ENCODE results near the gene ZGRF1. TPM values are rescaled to one million over a fixed set of nuclear protein-coding genes. Genes with fewer than 3 reads are reported as not detected.
"Not testable (repeated sequence)": the region's sequence is repeated elsewhere in the genome, so short reads cannot be mapped to it uniquely, and the experiment has no call there.

The ZGRF1 gene
- total and polyA plus RNA-seq, 5 experiments from 2014 or later: 1.1 to 19.2 (median 2.3) TPM

- peaks cover 0 to 12% (median 7%) of the 10 kb centered on the region in 3 donors for H3K36me3 Mint-ChIP-seq
- ATAC-seq (peak in 1 of 2 donors; percentile 26), DNase-seq (no peak)
- H3K4me3 Mint-ChIP-seq: peak overlapping the region; percentile 54 to 79 (median 74)
- peaks cover 25 to 44% (median 38%) of the 10 kb centered on the region in 4 donors for H3K4me1 Mint-ChIP-seq
- POLR2A ChIA-PET: no interaction called here
- H3K27me3 Mint-ChIP-seq: peaks cover 64 to 100% (median 76%) of the 10 kb centered on the region in 5 donors
- peak overlapping the region in 2 of 10 donors; percentile 44 to 65 for H3K27ac Mint-ChIP-seq
- peaks cover 0 to 29% (median 10%) of the 10 kb centered on the region in 9 donors for H3K9me3 Mint-ChIP-seq
These were observed 127.2 kb downstream of the ZGRF1 start for GRCh38 chr4:112509243-112510141.

- no peak overlapping the region for H3K27ac Mint-ChIP-seq
- H3K4me3 Mint-ChIP-seq: peak overlapping the region in 2 of 10 donors; percentile 15 to 62
- peaks cover 56 to 95% (median 75%) of the 10 kb centered on the region in 5 donors for H3K27me3 Mint-ChIP-seq
- peaks cover 0 to 12% (median 7%) of the 10 kb centered on the region in 3 donors for H3K36me3 Mint-ChIP-seq
- ATAC-seq (no peak), DNase-seq (no peak)
- H3K4me1 Mint-ChIP-seq: peaks cover 18 to 34% (median 30%) of the 10 kb centered on the region in 4 donors
- POLR2A ChIA-PET: no interaction called here
- peaks cover 0 to 21% (median 10%) of the 10 kb centered on the region in 9 donors for H3K9me3 Mint-ChIP-seq
These were observed 128.4 kb downstream of the ZGRF1 start for GRCh38 chr4:112508356-112508755.

DNA sequence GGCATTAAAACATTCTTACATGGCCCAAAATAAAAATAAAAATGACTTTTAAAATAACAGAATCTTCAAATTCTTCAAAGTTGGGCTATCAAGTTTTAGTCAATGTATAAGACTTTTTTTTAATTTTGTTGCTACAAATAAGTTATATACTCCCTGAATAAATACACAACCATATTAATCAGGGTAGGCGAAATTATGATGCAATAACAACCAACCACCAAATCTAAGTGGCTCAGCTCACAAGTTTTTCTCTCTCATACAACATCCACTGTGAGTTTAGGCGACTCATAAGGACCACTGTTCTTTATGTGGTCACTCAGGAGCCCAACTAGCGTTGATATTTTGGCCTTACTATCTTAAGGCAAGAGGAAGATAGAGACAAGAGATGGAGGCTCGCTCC, 131.9 kb downstream of the ZGRF1 start:
- POLR2A ChIA-PET: no interaction called here

GRCh38 chr4:112502871-112503270, 133.8 kb downstream of the ZGRF1 start:
- H3K4me3 Mint-ChIP-seq: no peak overlapping the region
- no peaks in the 10 kb centered on the region for H3K4me1 Mint-ChIP-seq
- POLR2A ChIA-PET: no interaction called here
- no peak overlapping the region for H3K27ac Mint-ChIP-seq
- peaks cover 0 to under 1% (median 0%) of the 10 kb centered on the region in 9 donors for H3K9me3 Mint-ChIP-seq
- DNase-seq (no peak), ATAC-seq (no peak)
- peaks cover 0 to 2% (median 0%) of the 10 kb centered on the region in 3 donors for H3K36me3 Mint-ChIP-seq
- peaks cover 20 to 73% (median 47%) of the 10 kb centered on the region in 5 donors for H3K27me3 Mint-ChIP-seq

More for the DNA sequence above, 131.9 kb downstream of the ZGRF1 start:
- Mint-ChIP-seq H3K9me3 (peaks cover 0 to 6% (median 0%) of the 10 kb centered on the region in 9 donors), H3K4me1 (peaks cover 7 to 15% (median 13%) of the 10 kb centered on the region in 4 donors), H3K4me3 (no peak overlapping the region), H3K27me3 (peaks cover 34 to 81% (median 62%) of the 10 kb centered on the region in 5 donors), H3K36me3 (peaks cover 0 to 2% (median 0%) of the 10 kb centered on the region in 3 donors), H3K27ac (no peak overlapping the region)
- DNase-seq (no peak), ATAC-seq (no peak)

GRCh38 chr4:112492321-112492720, 144.4 kb downstream of the ZGRF1 start:
- DNase-seq: no peak
- peaks cover 4 to 23% (median 10%) of the 10 kb centered on the region in 3 donors for H3K36me3 Mint-ChIP-seq
- ATAC-seq: no peak
- H3K27ac Mint-ChIP-seq: no peak overlapping the region
- POLR2A ChIA-PET: no interaction called here
- H3K27me3 Mint-ChIP-seq: peaks cover 5 to 30% (median 11%) of the 10 kb centered on the region in 5 donors
- H3K9me3 Mint-ChIP-seq: peaks cover 0 to 37% (median 21%) of the 10 kb centered on the region in 9 donors
- H3K4me1 Mint-ChIP-seq: no peaks in the 10 kb centered on the region
- no peak overlapping the region for H3K4me3 Mint-ChIP-seq

- Mint-ChIP-seq H3K9me3 (peaks cover 0 to 37% (median 21%) of the 10 kb centered on the region in 9 donors), H3K36me3 (peaks cover 4 to 27% (median 10%) of the 10 kb centered on the region in 3 donors), H3K27me3 (peaks cover 8 to 37% (median 12%) of the 10 kb centered on the region in 5 donors)
- H3K27ac Mint-ChIP-seq, H3K4me1 Mint-ChIP-seq, ATAC-seq, DNase-seq, POLR2A ChIA-PET, H3K4me3 Mint-ChIP-seq: not testable (repeated sequence)
These were observed 145.9 kb downstream of the ZGRF1 start for GRCh38 chr4:112490808-112491207.

Small RNAs within 50 kb of the gene (microRNA-seq; reads per million reads assigned to microRNA genes)
- not detected for gene MIR302A (ENCODE audit: borderline microRNAs expressed)
- gene MIR302B (ENCODE audit: borderline microRNAs expressed): 1.0 reads per million
- gene MIR302C (ENCODE audit: borderline microRNAs expressed): not detected
- gene MIR302D (ENCODE audit: borderline microRNAs expressed): not detected
- not detected for gene MIR367 (ENCODE audit: borderline microRNAs expressed)

Other genes with a start within 250 kb of the ZGRF1 start
- not detected for gene NEUROG2, start 120.7 kb downstream of the ZGRF1 start, total RNA-seq
- not detected for gene NEUROG2, start 120.7 kb downstream of the ZGRF1 start, polyA plus RNA-seq
- 10 to 100 TPM; 59.8 to 61.1 TPM for gene LARP7, start 234 bp upstream of the ZGRF1 start, total RNA-seq
- 10 to 100 TPM; 24.8 to 40.7 (median 36.3) TPM for gene LARP7, start 234 bp upstream of the ZGRF1 start, polyA plus RNA-seq